Measurements from ENCODE around the gene ATP6V0D1. TPM values are rescaled to one million over a fixed set of nuclear protein-coding genes. Genes with fewer than 3 reads are reported as not detected.

Gene ATP6V0D1
- total RNA-seq, 1 donor from 2014 or later: 73.5 TPM

DNA sequence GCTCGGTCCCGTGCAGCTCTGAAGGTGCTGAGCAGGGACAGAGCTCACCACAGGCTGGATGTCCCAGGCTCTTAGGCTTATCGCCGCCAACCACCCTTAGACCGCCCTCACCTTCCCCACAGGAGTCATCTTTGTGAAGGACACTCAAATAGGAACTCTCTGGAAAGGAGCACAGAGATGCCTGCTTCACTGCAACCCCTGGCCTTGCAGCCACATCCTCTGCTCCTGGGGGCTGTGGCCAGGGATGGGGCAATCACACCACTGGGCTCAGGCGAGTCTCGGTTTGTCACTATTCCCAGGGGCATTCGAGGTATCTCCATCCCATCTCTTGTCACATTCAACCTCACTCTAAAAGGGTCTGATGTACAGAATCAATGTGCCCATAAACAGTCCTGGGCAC, 75.6 kb downstream of the ATP6V0D1 start:
- Mint-ChIP-seq H3K27me3 (no peaks in the 10 kb centered on the region), H3K36me3 (peaks cover 3% of the 10 kb centered on the region)
- TF ChIP-seq, protein P1, sequence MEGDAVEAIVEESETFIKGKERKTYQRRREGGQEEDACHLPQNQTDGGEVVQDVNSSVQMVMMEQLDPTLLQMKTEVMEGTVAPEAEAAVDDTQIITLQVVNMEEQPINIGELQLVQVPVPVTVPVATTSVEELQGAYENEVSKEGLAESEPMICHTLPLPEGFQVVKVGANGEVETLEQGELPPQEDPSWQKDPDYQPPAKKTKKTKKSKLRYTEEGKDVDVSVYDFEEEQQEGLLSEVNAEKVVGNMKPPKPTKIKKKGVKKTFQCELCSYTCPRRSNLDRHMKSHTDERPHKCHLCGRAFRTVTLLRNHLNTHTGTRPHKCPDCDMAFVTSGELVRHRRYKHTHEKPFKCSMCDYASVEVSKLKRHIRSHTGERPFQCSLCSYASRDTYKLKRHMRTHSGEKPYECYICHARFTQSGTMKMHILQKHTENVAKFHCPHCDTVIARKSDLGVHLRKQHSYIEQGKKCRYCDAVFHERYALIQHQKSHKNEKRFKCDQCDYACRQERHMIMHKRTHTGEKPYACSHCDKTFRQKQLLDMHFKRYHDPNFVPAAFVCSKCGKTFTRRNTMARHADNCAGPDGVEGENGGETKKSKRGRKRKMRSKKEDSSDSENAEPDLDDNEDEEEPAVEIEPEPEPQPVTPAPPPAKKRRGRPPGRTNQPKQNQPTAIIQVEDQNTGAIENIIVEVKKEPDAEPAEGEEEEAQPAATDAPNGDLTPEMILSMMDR (conservative IDR thresholded peaks at IDR 0.05): no peak

GRCh38 chr16:67404740-67405226, 76.2 kb downstream of the ATP6V0D1 start:
- TF ChIP-seq, protein P1 (conservative IDR thresholded peaks at IDR 0.05): no peak
- peak overlapping the region; percentile 98 for H3K27ac Mint-ChIP-seq

More for the DNA sequence above, 75.6 kb downstream of the ATP6V0D1 start:
- Mint-ChIP-seq H3K4me3 (no peak overlapping the region), H3K4me1 (ENCODE audit: unreplicated experiment) (peaks cover 29% of the 10 kb centered on the region), H3K27ac (peak overlapping the region; percentile 98), H3K9me3 (no peaks in the 10 kb centered on the region)
- no peak for DNase-seq (ENCODE audit: extremely low spot score, unreplicated experiment)

DNA sequence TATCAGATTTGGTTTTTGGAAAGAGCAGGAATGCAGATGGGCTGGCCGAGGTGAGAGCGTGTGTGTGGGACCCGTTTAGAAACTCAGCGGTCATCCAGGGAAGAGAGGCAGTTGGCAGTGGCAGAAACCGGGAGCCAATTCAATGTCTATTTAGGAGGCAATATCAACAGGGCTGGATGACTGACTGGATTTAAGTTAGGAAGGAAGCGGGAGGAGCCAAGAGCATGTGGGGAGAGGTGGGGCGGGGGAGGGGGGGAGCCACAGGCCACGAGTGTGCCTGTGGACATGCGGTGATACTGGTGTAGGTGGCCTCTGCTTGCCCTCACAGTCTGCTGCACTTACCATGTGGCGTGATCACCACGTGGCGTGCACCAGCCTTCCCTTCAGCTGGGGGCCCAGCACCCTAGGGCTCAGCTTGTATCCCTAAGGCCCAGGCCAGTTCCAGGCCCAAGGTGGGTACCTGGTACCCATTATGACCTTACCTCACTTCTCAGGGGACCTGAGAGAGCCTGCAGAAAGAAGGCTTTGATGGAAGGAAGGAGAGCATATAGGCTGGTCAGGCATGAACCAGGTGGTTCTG, 76.9 kb downstream of the ATP6V0D1 start:
- Mint-ChIP-seq H3K27ac (peak overlapping the region; percentile 98), H3K4me3 (peak overlapping the region; percentile 65), H3K9me3 (no peaks in the 10 kb centered on the region), H3K4me1 (ENCODE audit: unreplicated experiment) (peaks cover 29% of the 10 kb centered on the region), H3K27me3 (no peaks in the 10 kb centered on the region), H3K36me3 (peaks cover 3% of the 10 kb centered on the region)
- TF ChIP-seq, protein P1 (conservative IDR thresholded peaks at IDR 0.05): no peak
- no peak for DNase-seq (ENCODE audit: extremely low spot score, unreplicated experiment)

More at GRCh38 chr16:67404740-67405226, 76.2 kb downstream of the ATP6V0D1 start:
- H3K4me1 Mint-ChIP-seq (ENCODE audit: unreplicated experiment): peaks cover 29% of the 10 kb centered on the region
- H3K36me3 Mint-ChIP-seq: peaks cover 3% of the 10 kb centered on the region
- peak overlapping the region; percentile 65 for H3K4me3 Mint-ChIP-seq
- no peaks in the 10 kb centered on the region for H3K9me3 Mint-ChIP-seq
- H3K27me3 Mint-ChIP-seq: no peaks in the 10 kb centered on the region
- DNase-seq (ENCODE audit: extremely low spot score, unreplicated experiment): no peak

DNA sequence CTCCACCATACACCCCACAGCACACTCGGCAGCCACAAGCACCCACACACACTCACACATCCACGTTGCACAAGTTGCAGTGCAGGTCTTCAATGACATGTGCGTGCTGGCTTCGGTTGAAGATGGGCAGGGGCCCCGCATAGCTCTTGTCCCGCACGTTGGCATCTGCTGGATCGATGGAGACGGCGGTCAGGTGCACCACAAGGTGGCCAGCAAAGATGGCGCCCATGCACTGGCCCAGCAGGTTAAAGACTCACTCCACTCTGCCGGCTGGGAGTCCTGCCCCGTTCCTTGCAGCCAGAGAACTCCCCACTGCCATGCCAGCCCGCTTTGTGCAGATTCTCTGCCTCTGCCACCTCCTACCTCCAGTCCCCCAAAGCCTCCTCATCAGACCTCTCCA, 80.1 kb downstream of the ATP6V0D1 start:
- peaks cover 3% of the 10 kb centered on the region for H3K36me3 Mint-ChIP-seq
- DNase-seq (ENCODE audit: extremely low spot score, unreplicated experiment): no peak
- H3K27me3 Mint-ChIP-seq: peaks cover under 1% of the 10 kb centered on the region
- H3K27ac Mint-ChIP-seq: no peak overlapping the region
- H3K4me3 Mint-ChIP-seq: no peak overlapping the region
- H3K4me1 Mint-ChIP-seq (ENCODE audit: unreplicated experiment): peaks cover 23% of the 10 kb centered on the region
- H3K9me3 Mint-ChIP-seq: no peaks in the 10 kb centered on the region
- TF ChIP-seq, protein P1 (conservative IDR thresholded peaks at IDR 0.05): no peak

- no peak for DNase-seq (ENCODE audit: extremely low spot score, unreplicated experiment)
- no peaks in the 10 kb centered on the region for H3K9me3 Mint-ChIP-seq
- H3K4me1 Mint-ChIP-seq (ENCODE audit: unreplicated experiment): peaks cover 23% of the 10 kb centered on the region
- peaks cover 7% of the 10 kb centered on the region for H3K27me3 Mint-ChIP-seq
- TF ChIP-seq, protein P1 (conservative IDR thresholded peaks at IDR 0.05): peak; percentile 57
- peaks cover 3% of the 10 kb centered on the region for H3K36me3 Mint-ChIP-seq
- H3K4me3 Mint-ChIP-seq: no peak overlapping the region
- no peak overlapping the region for H3K27ac Mint-ChIP-seq
Measured at GRCh38 chr16:67399749-67400704, 80.9 kb downstream of the ATP6V0D1 start.

All from type B pancreatic cell (in vitro differentiated cells).